CD14-positive monocyte (primary cell): ENCODE results near the gene PRDX5. TPM values are rescaled to one million over a fixed set of nuclear protein-coding genes. Genes with fewer than 3 reads are reported as not detected.
A peak's percentile ranks its signal among the peaks of the same experiment; 100 is the strongest.

ENCODE experiments used
- DNase-seq, 3 donors: peaks; one replicate each; pipeline ENCODE4 v3.0.0-alpha.2; 2011 to 2022
- H2AFZ ChIP-seq: 2 replicates; pipeline ENCODE4 v1.6.0; 2012; ENCODE audit warnings: mild to moderate bottlenecking, low read depth, low read length, inconsistent platforms; ENCODE audit not compliant: insufficient read depth, poor library complexity, severe bottlenecking
- H3K27ac ChIP-seq, 2 donors: 1 replicate in 1 of 2; 2 replicates in 1 of 2; pipeline ENCODE4 v1.5.1; 2012 to 2013; ENCODE audit warnings: low read length in 2 of 2, control low read depth in 1 of 2, inconsistent platforms in 1 of 2, low read depth in 1 of 2, mild to moderate bottlenecking in 1 of 2
- H3K27me3 ChIP-seq, 2 donors: one replicate each; pipeline versions ENCODE4 v1.6.0 to v1.6.1; 2011 to 2013; ENCODE audit warnings: low read length in 2 of 2; ENCODE audit not compliant: control insufficient read depth in 2 of 2, insufficient read depth in 2 of 2
- H3K36me3 ChIP-seq, 2 donors: replicated peaks in 1 of 2; 1 replicate in 1 of 2; 2 replicates in 1 of 2; pipeline versions ENCODE4 v1.5.1 to v1.6.1; 2012 to 2013; ENCODE audit warnings: low read length in 2 of 2, control low read depth in 1 of 2, inconsistent platforms in 1 of 2, mild to moderate bottlenecking in 1 of 2; ENCODE audit not compliant: insufficient read depth in 2 of 2, control insufficient read depth in 1 of 2
- H3K4me1 ChIP-seq, 2 donors: 1 replicate in 1 of 2; 2 replicates in 1 of 2; pipeline versions ENCODE4 v1.5.1 to v1.6.1; 2012 to 2013; ENCODE audit warnings: low read length in 2 of 2, control low read depth in 1 of 2, inconsistent platforms in 1 of 2, mild to moderate bottlenecking in 1 of 2, moderate library complexity in 1 of 2; ENCODE audit not compliant: insufficient read depth in 2 of 2, control insufficient read depth in 1 of 2
- H3K4me2 ChIP-seq: replicated peaks from 2 replicates; pipeline ENCODE3; 2012; ENCODE audit warnings: low read length, moderate library complexity, mild to moderate bottlenecking; ENCODE audit not compliant: poor library complexity, severe bottlenecking; ENCODE audit errors: extremely low read depth
- H3K4me3 ChIP-seq, 3 experiments: fragments of 200-600 bp in 1 of 3; sonication (generic) in 1 of 3; replicated peaks in 1 of 3; 1 replicate in 2 of 3; 2 replicates in 1 of 3; pipeline ENCODE4 v1.5.1; 2011 to 2013; ENCODE audit warnings: low read length in 3 of 3, mild to moderate bottlenecking in 3 of 3, control low read depth in 2 of 3, low read depth in 2 of 3, inconsistent platforms in 1 of 3, moderate library complexity in 1 of 3
- H3K79me2 ChIP-seq: 2 replicates; pipeline ENCODE4 v1.6.0; 2012; ENCODE audit warnings: mild to moderate bottlenecking, control low read depth, inconsistent platforms, low read length, moderate library complexity; ENCODE audit not compliant: insufficient read depth
- H3K9ac ChIP-seq: 2 replicates; pipeline ENCODE4 v1.6.0; 2017; ENCODE audit warnings: low read length, mild to moderate bottlenecking; ENCODE audit not compliant: insufficient read depth, poor library complexity, severe bottlenecking
- H3K9me3 ChIP-seq, 2 donors: replicated peaks in 1 of 2; 1 replicate in 1 of 2; 2 replicates in 1 of 2; pipeline versions ENCODE4 v1.5.1 to v1.6.1; 2012 to 2013; ENCODE audit warnings: low read length in 2 of 2, control low read depth in 1 of 2; ENCODE audit not compliant: control insufficient read depth in 1 of 2, insufficient read depth in 1 of 2
- H4K20me1 ChIP-seq: 2 replicates; pipeline ENCODE4 v1.6.0; 2012; ENCODE audit warnings: mild to moderate bottlenecking, low read length, control low read depth, moderate library complexity; ENCODE audit not compliant: insufficient read depth
- H3K27ac Mint-ChIP-seq, 7 donors: one replicate each; pipeline ENCODE4 v1.8.0; 2020; ENCODE audit warnings: mild to moderate bottlenecking in 7 of 7, mixed read lengths in 7 of 7, moderate library complexity in 6 of 7, inconsistent platforms in 2 of 7
- H3K27me3 Mint-ChIP-seq, 3 donors: one replicate each; pipeline ENCODE4 v1.8.0; 2021 to 2022; ENCODE audit warnings: low read depth in 3 of 3, mild to moderate bottlenecking in 3 of 3, mixed read lengths in 3 of 3, moderate library complexity in 3 of 3, inconsistent platforms in 1 of 3
- H3K36me3 Mint-ChIP-seq, 2 donors: one replicate each; pipeline ENCODE4 v1.8.0; 2020; ENCODE audit warnings: mixed read lengths in 2 of 2, inconsistent platforms in 1 of 2, mild to moderate bottlenecking in 1 of 2
- H3K4me1 Mint-ChIP-seq: one replicate; pipeline ENCODE4 v1.8.0; 2020; ENCODE audit warnings: mild to moderate bottlenecking, mixed read lengths
- H3K4me3 Mint-ChIP-seq, 2 donors: one replicate each; pipeline ENCODE4 v1.8.0; 2020; ENCODE audit warnings: mild to moderate bottlenecking in 2 of 2, mixed read lengths in 2 of 2, moderate library complexity in 1 of 2
- H3K9me3 Mint-ChIP-seq, 7 donors: one replicate each; pipeline ENCODE4 v1.8.0; 2020 to 2022; ENCODE audit warnings: mixed read lengths in 7 of 7, mild to moderate bottlenecking in 6 of 7, moderate library complexity in 6 of 7, inconsistent platforms in 2 of 7
- CTCF ChIP-seq: fragments of 200-600 bp; IDR thresholded peaks from one replicate; pipeline ENCODE4 v1.8.0; 2022; ENCODE audit warnings: antibody characterized with exemption, mild to moderate bottlenecking
- WGBS: methylation state at CpG from one replicate; pipeline ENCODE4 v1.1.5; 2013; ENCODE audit warnings: missing lambda C conversion rate; ENCODE audit not compliant: insufficient coverage; 5-methylcytosine and 5-hydroxymethylcytosine counted together
- intact Hi-C, 2 donors: fragments of 100-400 bp; cut with micrococcal nuclease; formaldehyde crosslinking; loops; one replicate each; pipeline versions ENCODE4 v1.15.0 to v1.15.1; 2023
- polyA plus RNA-seq, 3 donors: library from polyadenylated mRNA; depleted of rRNA in 1 of 3; unstranded in 2 of 3; stranded (reverse) in 1 of 3; fragments of 300-500 nt in 2 of 3; fragments of >200 nt in 1 of 3; fragmentation: Illumina TruSeq in 2 of 3; gene quantifications; 1 replicate in 2 of 3; 2 replicates in 1 of 3; pipeline ENCODE4 v1.2.3, GENCODE V29; 2012 to 2021

The PRDX5 gene
- polyA plus RNA-seq, 3 donors: 136 to 318 (median 286) TPM

- WGBS: 4% methylated on average over 28 of the region's 32 CpGs
- intact Hi-C loops: loop anchor here (1.0 to 5.0 kb wide), 2 partner anchors 11 to 41 kb away; partner anchors contain the start of genes RPS6KA4 (in 2 of the 2) and ESRRA (in 1 of the 2)
- H3K36me3 Mint-ChIP-seq: peaks cover 44 to 62% of the 10 kb centered on the region in 2 donors
- no peaks in the 10 kb centered on the region for H3K27me3 ChIP-seq
- H2AFZ ChIP-seq: peak overlapping the region; percentile 82
- no peaks in the 10 kb centered on the region for H3K9me3 ChIP-seq
- H3K4me3 Mint-ChIP-seq: peak overlapping the region; percentile 88 to 94
- H3K4me2 ChIP-seq: peak overlapping the region; percentile 95
- peak overlapping the region; percentile 49 to 91 (median 69) for H3K4me3 ChIP-seq
- H3K9me3 Mint-ChIP-seq: no peaks in the 10 kb centered on the region
- H3K27me3 Mint-ChIP-seq: no peaks in the 10 kb centered on the region
- H3K79me2 ChIP-seq: peaks cover 20% of the 10 kb centered on the region
- H3K4me1 Mint-ChIP-seq: peaks cover 37% of the 10 kb centered on the region
- H3K27ac ChIP-seq: peak overlapping the region; percentile 96 to 97
- peak overlapping the region; percentile 83 for H3K9ac ChIP-seq
- DNase-seq: no peak
- H3K36me3 ChIP-seq: peaks cover 46 to 56% of the 10 kb centered on the region in 2 donors
- peaks cover 28 to 43% of the 10 kb centered on the region in 2 donors for H3K4me1 ChIP-seq
- no peak for TF ChIP-seq CTCF
- H4K20me1 ChIP-seq: peaks cover 44% of the 10 kb centered on the region
- H3K27ac Mint-ChIP-seq: peak overlapping the region; percentile 98 to 99 (median 99)
These were observed 1.1 kb upstream of the PRDX5 start for GRCh38 chr11:64316672-64317324.

- H3K36me3 Mint-ChIP-seq: peaks cover 47 to 62% of the 10 kb centered on the region in 2 donors
- peak within 1 kb of the TSS; percentile 88 to 94 for H3K4me3 Mint-ChIP-seq
- peak within 1 kb of the TSS; percentile 83 for H3K9ac ChIP-seq
- peaks cover 48 to 60% of the 10 kb centered on the region in 2 donors for H3K36me3 ChIP-seq
- TF ChIP-seq CTCF: no peak
- H3K4me1 Mint-ChIP-seq: peaks cover 36% of the 10 kb centered on the region
- peak within 1 kb of the TSS; percentile 95 for H3K4me2 ChIP-seq
- intact Hi-C loops: loop anchor here (1.0 to 5.0 kb wide), 2 partner anchors 12 to 40 kb away; partner anchors contain the start of genes RPS6KA4 (in 2 of the 2) and ESRRA (in 1 of the 2)
- H3K4me3 ChIP-seq: peak within 1 kb of the TSS; percentile 51 to 93 (median 91)
- peaks cover 16% of the 10 kb centered on the region for H3K79me2 ChIP-seq
- H3K9me3 Mint-ChIP-seq: no peaks in the 10 kb centered on the region
- no peaks in the 10 kb centered on the region for H3K27me3 Mint-ChIP-seq
- WGBS: under 1% methylated on average over 42 of the region's 43 CpGs
- H3K27ac Mint-ChIP-seq: peak within 1 kb of the TSS; percentile 98 to 99 (median 99)
- H3K4me1 ChIP-seq: peaks cover 28 to 43% of the 10 kb centered on the region in 2 donors
- peak; percentile 95 to 98 (median 98) for DNase-seq
- no peaks in the 10 kb centered on the region for H3K9me3 ChIP-seq
- peak within 1 kb of the TSS; percentile 82 for H2AFZ ChIP-seq
- H4K20me1 ChIP-seq: peaks cover 41% of the 10 kb centered on the region
- H3K27ac ChIP-seq: peak within 1 kb of the TSS; percentile 96 to 97
- no peaks in the 10 kb centered on the region for H3K27me3 ChIP-seq
These were observed 478 bp upstream of the PRDX5 start, which contains the start of gene TRMT112 for GRCh38 chr11:64317325-64317960. TRMT112 (minus strand) TSS chr11:64317559; CDS start chr11:64317526, 33 bp downstream.
